DND-41 (cell line): ENCODE measurements around the gene HPGDS.

Experiments
- EZH2 ChIP-seq: IDR thresholded peaks from 3 replicates; pipeline ENCODE4 v1.6.1; 2012; ENCODE audit warnings: borderline replicate concordance, low read depth, mild to moderate bottlenecking, moderate library complexity, low read length, inconsistent platforms; ENCODE audit not compliant: severe bottlenecking
- TF ChIP-seq, protein P1 (sequence below): IDR thresholded peaks from 2 replicates; pipeline ENCODE4 v1.5.1; 2012; ENCODE audit warnings: borderline replicate concordance, low read length, moderate library complexity, mild to moderate bottlenecking; ENCODE audit not compliant: poor library complexity, severe bottlenecking; ENCODE audit errors: extremely low read depth

- TF ChIP-seq, protein P1, sequence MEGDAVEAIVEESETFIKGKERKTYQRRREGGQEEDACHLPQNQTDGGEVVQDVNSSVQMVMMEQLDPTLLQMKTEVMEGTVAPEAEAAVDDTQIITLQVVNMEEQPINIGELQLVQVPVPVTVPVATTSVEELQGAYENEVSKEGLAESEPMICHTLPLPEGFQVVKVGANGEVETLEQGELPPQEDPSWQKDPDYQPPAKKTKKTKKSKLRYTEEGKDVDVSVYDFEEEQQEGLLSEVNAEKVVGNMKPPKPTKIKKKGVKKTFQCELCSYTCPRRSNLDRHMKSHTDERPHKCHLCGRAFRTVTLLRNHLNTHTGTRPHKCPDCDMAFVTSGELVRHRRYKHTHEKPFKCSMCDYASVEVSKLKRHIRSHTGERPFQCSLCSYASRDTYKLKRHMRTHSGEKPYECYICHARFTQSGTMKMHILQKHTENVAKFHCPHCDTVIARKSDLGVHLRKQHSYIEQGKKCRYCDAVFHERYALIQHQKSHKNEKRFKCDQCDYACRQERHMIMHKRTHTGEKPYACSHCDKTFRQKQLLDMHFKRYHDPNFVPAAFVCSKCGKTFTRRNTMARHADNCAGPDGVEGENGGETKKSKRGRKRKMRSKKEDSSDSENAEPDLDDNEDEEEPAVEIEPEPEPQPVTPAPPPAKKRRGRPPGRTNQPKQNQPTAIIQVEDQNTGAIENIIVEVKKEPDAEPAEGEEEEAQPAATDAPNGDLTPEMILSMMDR: no peak
- TF ChIP-seq EZH2: no peak
Measured at GRCh38 chr4:94356444-94356843, 13.8 kb upstream of the HPGDS start.
